SK-N-SH (cell line): ENCODE measurements around the gene EIF2B4. TPM values are rescaled to one million over a fixed set of nuclear protein-coding genes. Genes with fewer than 3 reads are reported as not detected.

Source experiments
- CTCF ChIA-PET: fragments of 300-600, 350-600 bp; formaldehyde crosslinking; extraction: SDS; loops from one replicate; lab custom pipeline; 2021; lab: Yijun Ruan, JAX
- POLR2A ChIA-PET: fragments of 350-600 bp; sonication (Branson Sonifier 250); formaldehyde crosslinking; extraction: SDS; loops from one replicate; lab custom pipeline; 2020; ENCODE audit warnings: antibody characterized with exemption, inconsistent platforms; lab: Yijun Ruan, JAX
- DNase-seq: peaks from one replicate; pipeline ENCODE4 v3.0.0; 2012
- H2AFZ ChIP-seq: fragments of 200-600 bp; sonication (generic); 2 replicates; pipeline ENCODE4 v1.8.1; 2016; ENCODE audit warnings: antibody characterized with exemption, mild to moderate bottlenecking, low read depth
- H3F3A ChIP-seq: fragments of 200-600 bp; sonication (generic); replicated peaks from 2 replicates; pipeline ENCODE3; 2016; ENCODE audit warnings: antibody characterized with exemption, mild to moderate bottlenecking; ENCODE audit not compliant: insufficient read depth
- H3K27ac ChIP-seq, 2 experiments: fragments of 200-500 bp in 1 of 2; fragments of 200-600 bp in 1 of 2; sonication (Bioruptor generic) in 1 of 2; sonication (generic), shearing (Covaris generic) in 1 of 2; 2 replicates each; pipeline versions ENCODE4 v1.5.1 to v1.6.1; 2014 to 2016; ENCODE audit warnings: low read depth in 2 of 2, inconsistent platforms in 1 of 2, low read length in 1 of 2, mild to moderate bottlenecking in 1 of 2, mixed read lengths in 1 of 2
- H3K27me3 ChIP-seq: fragments of 200-600 bp; sonication (generic), shearing (Covaris generic); 2 replicates; pipeline ENCODE4 v1.6.1; 2016; ENCODE audit warnings: mixed run types; ENCODE audit not compliant: insufficient read depth
- H3K36me3 ChIP-seq, 2 experiments: fragments of 200-500 bp in 1 of 2; fragments of 200-600 bp in 1 of 2; sonication (Bioruptor generic) in 1 of 2; sonication (generic) in 1 of 2; replicated peaks in 1 of 2; 2 replicates each; pipeline versions ENCODE3 to v1.5.1; 2014 to 2016; ENCODE audit warnings: low read length in 1 of 2, mild to moderate bottlenecking in 1 of 2; ENCODE audit not compliant: insufficient read depth in 2 of 2, control insufficient read depth in 1 of 2
- H3K4me1 ChIP-seq, 2 experiments: fragments of 200-500 bp in 1 of 2; fragments of 200-600 bp in 1 of 2; sonication (Bioruptor generic) in 1 of 2; sonication (generic), shearing (Covaris generic) in 1 of 2; 2 replicates each; pipeline versions ENCODE4 v1.5.1 to v1.6.1; 2014 to 2016; ENCODE audit warnings: low read depth in 1 of 2, low read length in 1 of 2, mixed run types in 1 of 2; ENCODE audit not compliant: insufficient read depth in 2 of 2, control insufficient read depth in 1 of 2
- H3K4me2 ChIP-seq: fragments of 200-600 bp; sonication (generic), shearing (Covaris generic); 2 replicates; pipeline ENCODE4 v1.6.1; 2017; ENCODE audit warnings: mixed run types
- H3K4me3 ChIP-seq, 2 experiments: fragments of 200-500 bp in 1 of 2; fragments of 200-600 bp in 1 of 2; sonication (Bioruptor generic) in 1 of 2; sonication (generic), shearing (Covaris generic) in 1 of 2; 2 replicates each; pipeline versions ENCODE4 v1.5.1 to v1.8.1; 2014 to 2016; ENCODE audit warnings: low read depth in 2 of 2, inconsistent platforms in 1 of 2, low read length in 1 of 2, mild to moderate bottlenecking in 1 of 2, mixed read lengths in 1 of 2, moderate library complexity in 1 of 2
- H3K79me2 ChIP-seq: fragments of 200-600 bp; sonication (generic); 2 replicates; pipeline ENCODE4 v1.8.1; 2017; ENCODE audit warnings: mild to moderate bottlenecking; ENCODE audit not compliant: insufficient read depth
- H3K9ac ChIP-seq: fragments of 200-600 bp; sonication (generic); 2 replicates; pipeline ENCODE4 v1.6.1; 2017; ENCODE audit warnings: mixed run types
- H3K9me2 ChIP-seq: fragments of 200-600 bp; sonication (generic); 2 replicates; pipeline ENCODE4 v1.6.1; 2017; ENCODE audit warnings: mixed run types
- H3K9me3 ChIP-seq: fragments of 200-600 bp; sonication (generic); 2 replicates; pipeline ENCODE4 v1.6.1; 2017; ENCODE audit warnings: mixed run types, mild to moderate bottlenecking, moderate library complexity
- H4K20me1 ChIP-seq: fragments of 200-600 bp; sonication (generic); 2 replicates; pipeline ENCODE4 v1.6.1; 2017; ENCODE audit warnings: mild to moderate bottlenecking, mixed run types; ENCODE audit not compliant: insufficient read depth
- CTCF ChIP-seq: fragments of 200-600 bp; sonication (generic); IDR thresholded peaks from 2 replicates; pipeline ENCODE4 v1.6.1; 2017; ENCODE audit warnings: antibody characterized with exemption, mild to moderate bottlenecking, moderate library complexity
- ELF1 ChIP-seq: IDR thresholded peaks from 2 replicates; pipeline ENCODE4 v1.4.0; 2012
- FOXJ3 ChIP-seq: sonication (generic); formaldehyde crosslinking; IDR thresholded peaks from 2 replicates; pipeline ENCODE4 v1.5.1; 2020; ENCODE audit warnings: mild to moderate bottlenecking, missing genetic modification reagents
- GABPA ChIP-seq: IDR thresholded peaks from 2 replicates; pipeline ENCODE4 v1.4.0; 2012; ENCODE audit warnings: low read depth, mild to moderate bottlenecking
- NRF1 ChIP-seq: IDR thresholded peaks from 2 replicates; pipeline ENCODE4 v1.6.1; 2012; ENCODE audit warnings: low read depth, mild to moderate bottlenecking, low read length
- REST ChIP-seq: IDR thresholded peaks from 2 replicates; pipeline ENCODE4 v1.6.1; 2012; ENCODE audit warnings: mild to moderate bottlenecking, low read depth, low read length, moderate library complexity
- YY1 ChIP-seq: IDR thresholded peaks from 2 replicates; pipeline ENCODE4 v1.4.0; 2012; ENCODE audit warnings: low read depth, mild to moderate bottlenecking
- ZBTB33 ChIP-seq: IDR thresholded peaks from 2 replicates; pipeline ENCODE4 v1.4.0; 2012; ENCODE audit warnings: low read depth, borderline replicate concordance
- WGBS: methylation state at CpG from one replicate; pipeline ENCODE4 v1.1.6; 2017; ENCODE audit warnings: low lambda C conversion rate; 5-methylcytosine and 5-hydroxymethylcytosine counted together
- polyA plus RNA-seq, 3 experiments: library from polyadenylated mRNA; depleted of rRNA; stranded (reverse); fragments of >200 nt; gene quantifications; 2 replicates each; pipeline ENCODE4 v1.2.3, GENCODE V29; 2012
- TF ChIP-seq, protein P1 (sequence below): IDR thresholded peaks from 2 replicates; pipeline ENCODE4 v1.4.0; 2012; ENCODE audit warnings: low read depth

Gene EIF2B4
- polyA plus RNA-seq, 1 of the 3 experiments (the other 2 are of a cell fraction) = 51.7 TPM

GRCh38 chr2:27354597-27354927 lies 15.6 kb downstream of the EIF2B4 start:
- H3K4me2 ChIP-seq = peak overlapping the region; percentile 91
- TF ChIP-seq FOXJ3 (CRISPR knock-in tag) (no peak), ZBTB33 (no peak), NRF1 (no peak), GABPA (no peak), ELF1 (no peak), CTCF (no peak), YY1 (no peak), REST (no peak)
- TF ChIP-seq, protein P1, sequence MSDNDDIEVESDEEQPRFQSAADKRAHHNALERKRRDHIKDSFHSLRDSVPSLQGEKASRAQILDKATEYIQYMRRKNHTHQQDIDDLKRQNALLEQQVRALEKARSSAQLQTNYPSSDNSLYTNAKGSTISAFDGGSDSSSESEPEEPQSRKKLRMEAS = no peak
- TF ChIP-seq, all 33 proteins: peak for 0
- no peaks in the 10 kb centered on the region for H3K9me2 ChIP-seq
- no peak overlapping the region; a peak in 1 of 4 replicates for H3K4me3 ChIP-seq
- no peaks in the 10 kb centered on the region for H3K9me3 ChIP-seq
- DNase-seq = no peak
- H3K36me3 ChIP-seq = peaks cover 0 to 2% of the 10 kb centered on the region in 2 experiments
- 85% methylated on average over 7 of the region's 7 CpGs for WGBS
- H3K9ac ChIP-seq = no peak overlapping the region; the same call in 1 of the 2 replicates
- H3F3A ChIP-seq = peaks cover 19% of the 10 kb centered on the region
- peaks cover 85% of the 10 kb centered on the region for H3K79me2 ChIP-seq
- peaks cover 7 to 19% of the 10 kb centered on the region in 2 experiments; a peak in 3 of 4 replicates for H3K4me1 ChIP-seq
- ChIA-PET POLR2A (no interaction called here), CTCF (interaction anchor here (1.0 to 1.1 kb wide), 2 partner anchors 11 to 15 kb away, joined by 4 read pairs; partner anchors contain the start of genes EIF2B4 and SNX17)
- peaks cover 4% of the 10 kb centered on the region; the same call in 1 of the 2 replicates for H4K20me1 ChIP-seq
- no peaks in the 10 kb centered on the region for H3K27me3 ChIP-seq
- H2AFZ ChIP-seq = no peak overlapping the region
- peak overlapping the region in 1 of 2 experiments; percentile 46; a peak in 1 of 4 replicates for H3K27ac ChIP-seq
